ENCODE data around the gene ACADL. TPM values are rescaled to one million over a fixed set of nuclear protein-coding genes. Genes with fewer than 3 reads are reported as not detected.

The ACADL gene
- total RNA-seq, 1 donor from 2014 or later = not detected

GRCh38 chr2:210228586-210228985 lies 3.3 kb upstream of the ACADL start:
- Mint-ChIP-seq H3K9me3 (no peaks in the 10 kb centered on the region), H3K27me3 (peaks cover 34% of the 10 kb centered on the region), H3K4me3 (no peak overlapping the region), H3K36me3 (ENCODE audit: low read depth) (no peaks in the 10 kb centered on the region), H3K27ac (no peak overlapping the region), H3K4me1 (no peaks in the 10 kb centered on the region)
- no peak for DNase-seq
- intact Hi-C loops (cut with micrococcal nuclease) = no loop called here

DNA sequence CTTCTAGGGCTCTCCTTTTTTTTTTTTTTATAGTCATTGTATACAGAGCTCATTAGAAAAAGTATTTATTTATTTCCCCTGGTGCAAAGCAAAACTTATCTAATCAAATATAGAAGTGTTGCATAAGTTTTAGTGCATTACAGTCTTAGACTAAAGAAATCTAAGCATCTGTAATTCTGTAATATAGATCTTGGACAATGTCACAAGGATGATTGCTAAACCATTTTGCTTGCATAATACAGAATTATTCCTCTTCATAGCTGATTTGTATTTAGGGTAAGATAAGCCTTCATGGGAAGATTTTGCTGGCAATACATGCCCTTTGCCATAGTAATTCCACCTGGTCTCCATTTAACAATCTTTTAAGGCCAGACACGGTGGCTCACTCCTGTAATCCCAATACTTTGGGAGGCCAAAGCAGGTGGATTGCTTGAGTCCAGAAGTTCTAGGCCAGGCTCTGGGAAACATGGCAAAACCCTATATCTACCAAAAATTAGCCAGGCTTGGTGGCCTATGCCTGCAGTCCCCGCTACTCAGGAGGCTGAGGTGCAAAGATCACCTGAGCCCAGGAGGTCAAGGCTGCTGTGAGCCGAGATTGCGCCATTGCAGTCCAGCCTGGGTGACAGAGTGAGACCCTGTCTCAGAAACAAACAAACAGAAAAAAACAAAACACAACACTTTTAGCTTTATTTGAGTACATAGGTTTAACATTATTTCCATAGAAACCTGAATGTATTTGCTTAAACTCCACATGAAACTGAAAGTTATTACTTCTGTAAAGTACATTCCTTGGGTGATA lies 2.2 kb upstream of the ACADL start:
- Mint-ChIP-seq H3K4me3 (no peak overlapping the region), H3K4me1 (no peaks in the 10 kb centered on the region), H3K27me3 (peaks cover 44% of the 10 kb centered on the region), H3K27ac (no peak overlapping the region), H3K9me3 (no peaks in the 10 kb centered on the region), H3K36me3 (ENCODE audit: low read depth) (no peaks in the 10 kb centered on the region)
- DNase-seq = no peak
- intact Hi-C loops (cut with micrococcal nuclease) = no loop called here

DNA sequence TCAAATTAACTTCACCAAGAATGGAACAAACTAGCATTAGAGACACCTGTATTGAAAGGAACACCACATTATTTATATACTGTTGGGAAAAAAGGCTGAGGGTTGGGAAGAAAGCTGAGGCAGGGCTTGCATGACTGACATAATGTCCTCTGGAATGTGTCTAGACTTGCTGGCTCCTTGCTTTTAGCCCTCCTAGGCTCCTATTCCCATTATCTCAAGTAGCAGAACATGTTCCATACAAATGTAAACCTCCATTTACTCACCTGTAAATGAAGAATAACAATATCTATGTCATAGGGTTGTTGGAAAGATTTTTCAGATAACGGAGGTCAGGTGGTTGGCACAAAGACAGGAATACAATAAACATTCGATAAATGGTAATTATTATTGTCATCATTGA lies 976 bp upstream of the ACADL start:
- Mint-ChIP-seq H3K4me1 (no peaks in the 10 kb centered on the region), H3K36me3 (ENCODE audit: low read depth) (no peaks in the 10 kb centered on the region), H3K27me3 (peaks cover 50% of the 10 kb centered on the region), H3K9me3 (no peaks in the 10 kb centered on the region), H3K4me3 (no peak overlapping the region), H3K27ac (no peak overlapping the region)
- intact Hi-C loops (cut with micrococcal nuclease) = no loop called here
- no peak for DNase-seq

DNA sequence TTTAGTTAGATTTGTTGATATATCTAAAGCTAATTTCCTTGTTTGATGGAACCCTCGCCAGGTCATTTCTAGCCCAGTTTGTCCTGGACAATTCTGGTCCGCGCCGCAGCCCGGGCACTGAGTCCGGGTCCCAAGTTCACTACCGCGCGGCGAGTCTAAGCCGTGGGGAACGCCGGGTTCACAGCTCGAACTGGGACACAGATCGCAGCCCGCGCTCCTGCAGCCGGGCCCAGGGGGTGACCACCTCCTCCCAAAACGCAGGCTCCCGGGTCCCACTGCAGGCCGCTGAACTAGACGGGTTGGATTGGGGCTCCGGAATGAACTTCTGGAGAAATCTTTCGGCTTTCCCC lies 681 bp downstream of the ACADL start:
- no peak overlapping the region for H3K27ac Mint-ChIP-seq
- DNase-seq = no peak
- H3K9me3 Mint-ChIP-seq = no peaks in the 10 kb centered on the region
- H3K27me3 Mint-ChIP-seq = peaks cover 49% of the 10 kb centered on the region
- H3K4me1 Mint-ChIP-seq = no peaks in the 10 kb centered on the region
- peak overlapping the region; percentile 17 for H3K4me3 Mint-ChIP-seq
- no peaks in the 10 kb centered on the region for H3K36me3 Mint-ChIP-seq (ENCODE audit: low read depth)
- intact Hi-C loops (cut with micrococcal nuclease) = no loop called here

- intact Hi-C loops (cut with micrococcal nuclease) = no loop called here
- no peaks in the 10 kb centered on the region for H3K9me3 Mint-ChIP-seq
- H3K27ac Mint-ChIP-seq = no peak overlapping the region
- peaks cover 9% of the 10 kb centered on the region for H3K27me3 Mint-ChIP-seq
- DNase-seq = no peak
- no peaks in the 10 kb centered on the region for H3K4me1 Mint-ChIP-seq
- no peak overlapping the region for H3K4me3 Mint-ChIP-seq
- no peaks in the 10 kb centered on the region for H3K36me3 Mint-ChIP-seq (ENCODE audit: low read depth)
Measured at GRCh38 chr2:210215120-210215519, 10.1 kb downstream of the ACADL start.

- H3K9me3 Mint-ChIP-seq = no peaks in the 10 kb centered on the region
- intact Hi-C loops (cut with micrococcal nuclease) = no loop called here
- H3K27me3 Mint-ChIP-seq = peaks cover 6% of the 10 kb centered on the region
- DNase-seq = no peak
- H3K4me3 Mint-ChIP-seq = no peak overlapping the region
- H3K27ac Mint-ChIP-seq = no peak overlapping the region
- H3K4me1 Mint-ChIP-seq = no peaks in the 10 kb centered on the region
- H3K36me3 Mint-ChIP-seq (ENCODE audit: low read depth) = no peaks in the 10 kb centered on the region
Measured at GRCh38 chr2:210210185-210210584, 15.1 kb downstream of the ACADL start.

DNA sequence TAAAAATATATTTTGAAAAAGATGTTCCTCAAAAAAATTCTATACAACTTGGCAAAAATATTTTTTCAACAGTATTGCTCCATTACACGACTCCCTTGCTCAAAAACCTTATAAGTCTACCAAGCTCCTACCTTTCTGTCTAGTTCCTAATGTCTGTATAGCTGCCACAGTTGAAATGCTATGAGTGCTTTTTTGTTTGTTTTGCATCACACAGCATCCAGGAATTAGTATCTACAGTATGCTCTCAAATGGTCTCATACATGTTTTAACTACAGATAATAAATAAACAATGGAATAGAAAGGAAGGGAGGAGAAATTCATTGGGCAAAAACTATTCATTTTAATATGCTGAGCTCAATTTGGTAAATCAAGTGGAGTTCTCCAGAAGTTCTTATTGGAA lies 17.3 kb downstream of the ACADL start:
- H3K36me3 Mint-ChIP-seq (ENCODE audit: low read depth) = no peaks in the 10 kb centered on the region
- H3K4me3 Mint-ChIP-seq = no peak overlapping the region

DNA sequence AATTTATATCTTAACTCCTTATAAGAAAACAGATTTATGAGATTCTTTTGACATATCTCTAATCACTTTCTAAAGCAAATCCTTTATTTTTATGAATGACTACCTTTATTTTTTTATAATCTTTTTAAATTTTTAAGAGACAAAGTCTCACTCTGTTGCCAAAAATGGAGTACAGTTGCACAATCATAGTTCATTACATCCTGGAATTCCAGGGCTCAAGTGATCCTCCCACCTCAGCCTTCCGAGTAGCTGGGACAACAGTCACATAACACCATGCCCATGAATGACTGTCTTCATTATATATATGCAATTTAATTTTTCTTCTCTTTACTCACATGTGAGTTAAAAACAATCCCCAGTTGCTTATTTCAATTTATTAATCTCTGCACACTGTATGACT lies 21.7 kb downstream of the ACADL start:
- Mint-ChIP-seq H3K4me3 (no peak overlapping the region), H3K9me3 (no peaks in the 10 kb centered on the region), H3K27me3 (peaks cover 10% of the 10 kb centered on the region), H3K4me1 (no peaks in the 10 kb centered on the region), H3K27ac (no peak overlapping the region), H3K36me3 (ENCODE audit: low read depth) (no peaks in the 10 kb centered on the region)
- intact Hi-C loops (cut with micrococcal nuclease) = no loop called here
- DNase-seq = no peak

More for the DNA sequence above, 17.3 kb downstream of the ACADL start:
- Mint-ChIP-seq H3K27me3 (peaks cover 7% of the 10 kb centered on the region), H3K27ac (no peak overlapping the region), H3K9me3 (no peaks in the 10 kb centered on the region), H3K4me1 (no peaks in the 10 kb centered on the region)
- intact Hi-C loops (cut with micrococcal nuclease) = no loop called here
- DNase-seq = no peak

GRCh38 chr2:210203147-210203546 lies 22.1 kb downstream of the ACADL start:
- Mint-ChIP-seq H3K27me3 (peaks cover 10% of the 10 kb centered on the region), H3K36me3 (ENCODE audit: low read depth) (no peaks in the 10 kb centered on the region), H3K4me1 (peaks cover 3% of the 10 kb centered on the region), H3K4me3 (no peak overlapping the region), H3K27ac (no peak overlapping the region), H3K9me3 (no peaks in the 10 kb centered on the region)
- intact Hi-C loops (cut with micrococcal nuclease) = no loop called here
- DNase-seq = no peak

DNA sequence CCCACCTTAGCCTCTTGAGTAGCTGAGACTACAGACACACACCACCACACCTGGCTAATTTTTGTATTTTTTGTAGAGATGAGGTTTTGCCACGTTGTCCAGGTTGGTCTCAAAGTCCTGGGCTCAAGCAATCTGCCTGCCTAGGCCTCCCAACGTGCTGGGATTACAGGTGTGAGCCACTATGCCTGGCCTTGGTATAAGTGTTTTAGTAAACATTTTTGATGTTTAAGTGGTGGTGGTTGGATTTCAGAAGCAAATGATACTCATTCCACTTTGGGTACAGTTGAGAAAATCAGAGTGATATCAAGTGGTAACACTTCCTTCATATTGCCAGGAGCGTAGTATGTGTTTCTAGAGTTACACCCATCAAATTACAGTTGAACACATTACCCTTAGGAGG lies 25.4 kb downstream of the ACADL start:
- no peak overlapping the region for H3K27ac Mint-ChIP-seq

DNA sequence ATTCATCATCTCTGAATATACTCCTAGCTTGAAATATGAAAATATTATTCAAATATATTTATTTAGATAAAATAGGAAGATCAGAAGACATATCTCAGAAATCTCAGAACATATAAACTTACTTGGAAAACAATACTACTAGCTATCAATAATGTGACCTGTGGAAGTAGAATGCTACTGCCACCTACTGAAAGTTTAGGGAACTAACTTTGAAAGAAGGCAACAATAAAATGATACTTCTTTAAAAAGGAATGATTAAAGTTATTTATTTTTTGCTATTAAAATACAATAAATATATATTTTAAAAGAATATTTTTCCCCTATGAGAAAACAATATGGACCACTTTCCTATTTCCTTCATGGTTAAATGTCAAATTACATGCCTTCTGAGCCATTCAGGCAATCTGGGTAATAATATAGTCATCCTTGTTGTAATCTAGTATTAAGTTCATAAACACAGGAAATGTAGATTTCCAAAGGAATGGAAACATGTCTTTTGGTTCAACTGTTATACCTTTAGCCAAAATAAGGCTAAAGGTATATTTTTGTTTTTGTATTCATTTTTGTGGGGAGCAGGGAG lies 26.0 kb downstream of the ACADL start:
- H3K4me3 Mint-ChIP-seq = no peak overlapping the region
- H3K36me3 Mint-ChIP-seq (ENCODE audit: low read depth) = no peaks in the 10 kb centered on the region
- no peak for DNase-seq
- peaks cover 3% of the 10 kb centered on the region for H3K4me1 Mint-ChIP-seq
- no peak overlapping the region for H3K27ac Mint-ChIP-seq
- no peaks in the 10 kb centered on the region for H3K9me3 Mint-ChIP-seq
- peaks cover 9% of the 10 kb centered on the region for H3K27me3 Mint-ChIP-seq
- intact Hi-C loops (cut with micrococcal nuclease) = loop anchor here (1.0 to 10.0 kb wide), 5 partner anchors 222 to 1807 kb away; partner anchors contain the start of gene MAP2

More for the DNA sequence above, 25.4 kb downstream of the ACADL start:
- no peak overlapping the region for H3K4me3 Mint-ChIP-seq
- H3K4me1 Mint-ChIP-seq = peaks cover 3% of the 10 kb centered on the region
- DNase-seq = no peak
- no peaks in the 10 kb centered on the region for H3K36me3 Mint-ChIP-seq (ENCODE audit: low read depth)
- intact Hi-C loops (cut with micrococcal nuclease) = loop anchor here (1.0 to 10.0 kb wide), 5 partner anchors 223 to 1808 kb away; partner anchors contain the start of gene MAP2
- H3K9me3 Mint-ChIP-seq = no peaks in the 10 kb centered on the region
- H3K27me3 Mint-ChIP-seq = peaks cover 9% of the 10 kb centered on the region

DNA sequence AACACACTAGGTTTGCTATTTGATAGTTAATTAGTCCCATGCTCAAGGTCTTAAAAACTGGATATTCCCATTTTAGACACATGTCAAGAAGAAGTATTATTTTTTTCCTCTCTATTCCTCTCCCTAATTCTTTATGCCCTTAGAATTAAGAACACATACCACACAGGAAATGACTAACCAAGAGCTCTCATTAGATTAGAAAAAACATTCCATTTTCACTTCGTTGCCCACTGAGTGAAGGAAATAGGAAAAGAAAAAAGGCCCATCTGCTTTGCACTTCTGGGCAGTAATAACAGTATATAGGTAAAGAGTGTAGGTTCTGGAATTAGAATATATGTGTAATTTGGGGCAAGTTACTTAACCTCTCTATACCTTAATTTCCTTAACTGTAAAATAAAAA lies 26.9 kb downstream of the ACADL start:
- peaks cover 3% of the 10 kb centered on the region for H3K4me1 Mint-ChIP-seq
- intact Hi-C loops (cut with micrococcal nuclease) = loop anchor here (2.0 to 10.0 kb wide), 4 partner anchors 774 to 1806 kb away; partner anchors contain the start of gene MAP2
- no peaks in the 10 kb centered on the region for H3K9me3 Mint-ChIP-seq
- H3K4me3 Mint-ChIP-seq = no peak overlapping the region
- no peak for DNase-seq
- no peak overlapping the region for H3K27ac Mint-ChIP-seq
- peaks cover 9% of the 10 kb centered on the region for H3K27me3 Mint-ChIP-seq
- no peaks in the 10 kb centered on the region for H3K36me3 Mint-ChIP-seq (ENCODE audit: low read depth)

- Mint-ChIP-seq H3K9me3 (no peaks in the 10 kb centered on the region), H3K36me3 (ENCODE audit: low read depth) (no peaks in the 10 kb centered on the region), H3K4me1 (peaks cover 3% of the 10 kb centered on the region), H3K27ac (no peak overlapping the region), H3K27me3 (peaks cover 5% of the 10 kb centered on the region), H3K4me3 (no peak overlapping the region)
- intact Hi-C loops (cut with micrococcal nuclease) = loop anchor here (2.0 to 10.0 kb wide), 4 partner anchors 773 to 1805 kb away; partner anchors contain the start of gene MAP2
- DNase-seq = no peak
Measured at GRCh38 chr2:210197720-210198119, 27.5 kb downstream of the ACADL start.

DNA sequence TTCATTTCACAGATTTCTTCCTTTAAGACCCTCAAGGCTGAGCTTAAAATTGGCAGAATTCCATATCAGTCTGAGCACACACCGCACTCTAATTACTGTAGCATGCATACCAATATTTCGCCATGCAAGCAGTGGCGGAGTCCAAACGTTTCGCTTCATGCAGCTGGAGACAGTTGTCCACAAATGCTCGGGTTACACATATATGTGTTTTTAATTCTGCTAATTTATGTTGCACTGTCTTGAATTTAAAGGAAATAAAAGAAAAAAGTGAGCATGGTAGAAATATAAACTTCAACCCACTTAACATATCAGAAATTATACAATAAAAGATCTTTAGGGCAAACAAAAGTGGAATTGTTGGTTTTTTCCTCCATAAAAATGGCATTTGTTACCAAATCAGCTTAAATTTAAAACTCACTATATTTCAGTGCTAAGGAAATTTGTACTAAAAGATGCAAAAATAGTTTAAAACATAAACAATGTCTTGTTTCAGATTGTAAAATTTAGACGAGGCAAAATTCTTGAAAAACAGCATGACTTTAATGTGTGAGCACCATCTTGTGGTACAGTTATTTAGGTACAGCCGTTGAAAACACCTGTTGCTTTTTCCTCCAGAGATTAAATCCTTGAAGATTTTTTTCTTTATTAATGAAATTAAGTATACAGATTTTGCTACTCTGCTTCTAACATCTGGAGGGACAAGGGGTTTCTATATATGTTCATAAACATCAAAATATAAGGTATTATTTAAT lies 30.0 kb downstream of the ACADL start:
- no peak overlapping the region for H3K4me3 Mint-ChIP-seq

More for the DNA sequence above, 30.0 kb downstream of the ACADL start:
- intact Hi-C loops (cut with micrococcal nuclease) = loop anchor here (1.0 to 10.0 kb wide), 5 partner anchors 122 to 1803 kb away; partner anchors contain the start of gene MAP2
- H3K9me3 Mint-ChIP-seq = no peaks in the 10 kb centered on the region
- H3K4me1 Mint-ChIP-seq = peaks cover 3% of the 10 kb centered on the region
- H3K36me3 Mint-ChIP-seq (ENCODE audit: low read depth) = no peaks in the 10 kb centered on the region
- H3K27me3 Mint-ChIP-seq = peaks cover 3% of the 10 kb centered on the region
- DNase-seq = peak; percentile 69
- no peak overlapping the region for H3K27ac Mint-ChIP-seq

Data from activated CD4-positive, alpha-beta T cell treated with anti-CD3 and anti-CD28 coated beads, Interleukin-2, amount 10 ng/mL, durations not matched to agents 24 days and 14 days (primary cell).